ENCODE measurements around the gene SSH2. TPM values are rescaled to one million over a fixed set of nuclear protein-coding genes. Genes with fewer than 3 reads are reported as not detected.
A peak's percentile ranks its signal among the peaks of the same experiment; 100 is the strongest.

The SSH2 gene
- polyA plus RNA-seq, 1 experiment = 24.1 TPM

GRCh38 chr17:29807520-29808361, 122.3 kb downstream of the SSH2 start:
- peak; percentile 42 for DNase-seq (ENCODE audit: low read depth, low spot score)
- POLR2A ChIA-PET = interaction anchor here (0.7 to 2.1 kb wide), 3 partner anchors 47 to 123 kb away, joined by 6 to 27 read pairs (median 8); partner anchors contain the start of gene SSH2
- peak overlapping the region; percentile 54 for H3K27ac ChIP-seq (ENCODE audit: low read depth, low read length)

DNA sequence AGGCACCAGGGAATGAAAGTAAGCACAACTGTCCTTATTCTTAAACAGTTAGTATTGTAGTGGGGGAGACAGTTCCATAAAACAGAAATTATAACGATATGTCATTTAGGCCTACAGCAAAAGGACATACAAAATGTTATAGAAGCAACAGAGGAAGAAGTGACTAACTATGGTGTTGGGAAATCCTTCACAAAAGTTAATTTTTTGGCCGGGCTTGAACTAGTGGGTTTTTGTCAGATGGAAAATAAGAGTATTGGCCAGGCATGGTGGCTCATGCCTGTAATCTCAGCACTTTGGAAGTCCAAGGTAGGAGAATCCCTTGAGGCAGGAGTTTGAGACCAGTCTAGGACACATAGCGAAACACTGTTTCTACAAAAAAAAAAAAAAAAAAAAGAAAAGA, 127.8 kb downstream of the SSH2 start:
- CTCF ChIA-PET = interaction anchor here (0.5 to 11.4 kb wide), 2 partner anchors 128 to 225 kb away, joined by 3 to 331 read pairs; partner anchors contain the start of gene SSH2
- DNase-seq (ENCODE audit: low read depth, low spot score) = no peak
- TF ChIP-seq, protein P1, sequence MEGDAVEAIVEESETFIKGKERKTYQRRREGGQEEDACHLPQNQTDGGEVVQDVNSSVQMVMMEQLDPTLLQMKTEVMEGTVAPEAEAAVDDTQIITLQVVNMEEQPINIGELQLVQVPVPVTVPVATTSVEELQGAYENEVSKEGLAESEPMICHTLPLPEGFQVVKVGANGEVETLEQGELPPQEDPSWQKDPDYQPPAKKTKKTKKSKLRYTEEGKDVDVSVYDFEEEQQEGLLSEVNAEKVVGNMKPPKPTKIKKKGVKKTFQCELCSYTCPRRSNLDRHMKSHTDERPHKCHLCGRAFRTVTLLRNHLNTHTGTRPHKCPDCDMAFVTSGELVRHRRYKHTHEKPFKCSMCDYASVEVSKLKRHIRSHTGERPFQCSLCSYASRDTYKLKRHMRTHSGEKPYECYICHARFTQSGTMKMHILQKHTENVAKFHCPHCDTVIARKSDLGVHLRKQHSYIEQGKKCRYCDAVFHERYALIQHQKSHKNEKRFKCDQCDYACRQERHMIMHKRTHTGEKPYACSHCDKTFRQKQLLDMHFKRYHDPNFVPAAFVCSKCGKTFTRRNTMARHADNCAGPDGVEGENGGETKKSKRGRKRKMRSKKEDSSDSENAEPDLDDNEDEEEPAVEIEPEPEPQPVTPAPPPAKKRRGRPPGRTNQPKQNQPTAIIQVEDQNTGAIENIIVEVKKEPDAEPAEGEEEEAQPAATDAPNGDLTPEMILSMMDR (IDR thresholded peaks at IDR 0.05; ENCODE audit: low read depth, low read length) = no peak

More at GRCh38 chr17:29807520-29808361, 122.3 kb downstream of the SSH2 start:
- Histone ChIP-seq H3K27me3 (ENCODE audit: control insufficient read depth, insufficient read depth, low read length) (no peaks in the 10 kb centered on the region), H3K4me3 (ENCODE audit: low read depth, low read length) (no peak overlapping the region), H3K9me3 (ENCODE audit: control insufficient read depth, insufficient read depth, low read length) (no peaks in the 10 kb centered on the region)
- CTCF ChIA-PET = interaction anchor here (0.5 to 11.4 kb wide), 60 partner anchors 8 to 691 kb away, joined by 3 to 331 read pairs (median 5); partner anchors contain the start of gene SSH2
- TF ChIP-seq, protein P1 (IDR thresholded peaks at IDR 0.05; ENCODE audit: low read depth, low read length) = peak; percentile 74

GRCh38 chr17:29800457-29800856, 129.6 kb downstream of the SSH2 start:
- Histone ChIP-seq H3K4me3 (ENCODE audit: low read depth, low read length) (no peak overlapping the region), H3K27me3 (ENCODE audit: control insufficient read depth, insufficient read depth, low read length) (no peaks in the 10 kb centered on the region), H3K9me3 (ENCODE audit: control insufficient read depth, insufficient read depth, low read length) (no peaks in the 10 kb centered on the region), H3K27ac (ENCODE audit: low read depth, low read length) (no peak overlapping the region)
- TF ChIP-seq, protein P1 (IDR thresholded peaks at IDR 0.05; ENCODE audit: low read depth, low read length) = no peak
- CTCF ChIA-PET = interaction anchor here (0.6 to 1.5 kb wide), 4 partner anchors 21 to 293 kb away, joined by 3 to 20 read pairs (median 4); no protein-coding TSS in a partner anchor
- POLR2A ChIA-PET = no interaction called here
- no peak for DNase-seq (ENCODE audit: low read depth, low spot score)

More for the DNA sequence above, 127.8 kb downstream of the SSH2 start:
- Histone ChIP-seq H3K4me3 (ENCODE audit: low read depth, low read length) (no peak overlapping the region), H3K27me3 (ENCODE audit: control insufficient read depth, insufficient read depth, low read length) (no peaks in the 10 kb centered on the region), H3K27ac (ENCODE audit: low read depth, low read length) (no peak overlapping the region), H3K9me3 (ENCODE audit: control insufficient read depth, insufficient read depth, low read length) (no peaks in the 10 kb centered on the region)
- POLR2A ChIA-PET = no interaction called here

DNA sequence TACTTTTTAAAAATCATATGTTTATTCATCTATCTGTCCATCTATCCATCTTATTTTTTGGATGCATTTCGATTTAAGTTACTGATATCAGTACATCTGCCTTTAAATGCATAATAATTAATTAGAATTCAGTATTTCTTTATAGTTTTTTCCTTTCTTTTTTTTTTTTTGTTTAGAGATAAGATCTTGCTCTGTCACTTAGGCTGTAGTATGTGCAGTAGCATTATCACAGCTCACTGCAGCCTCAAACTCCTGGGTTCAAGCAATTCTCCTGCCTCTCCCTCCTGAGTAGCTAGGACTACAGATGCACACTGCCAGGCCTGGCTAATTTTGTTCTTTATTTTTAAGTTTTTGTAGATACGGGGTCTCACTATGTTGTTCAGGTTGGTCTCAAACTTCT, 133.4 kb downstream of the SSH2 start:
- TF ChIP-seq, protein P1 (IDR thresholded peaks at IDR 0.05; ENCODE audit: low read depth, low read length) = no peak
- CTCF ChIA-PET = no interaction called here
- no peak for DNase-seq (ENCODE audit: low read depth, low spot score)
- POLR2A ChIA-PET = no interaction called here
- Histone ChIP-seq H3K9me3 (ENCODE audit: control insufficient read depth, insufficient read depth, low read length) (no peaks in the 10 kb centered on the region), H3K27ac (ENCODE audit: low read depth, low read length) (no peak overlapping the region), H3K4me3 (ENCODE audit: low read depth, low read length) (no peak overlapping the region), H3K27me3 (ENCODE audit: control insufficient read depth, insufficient read depth, low read length) (no peaks in the 10 kb centered on the region)

DNA sequence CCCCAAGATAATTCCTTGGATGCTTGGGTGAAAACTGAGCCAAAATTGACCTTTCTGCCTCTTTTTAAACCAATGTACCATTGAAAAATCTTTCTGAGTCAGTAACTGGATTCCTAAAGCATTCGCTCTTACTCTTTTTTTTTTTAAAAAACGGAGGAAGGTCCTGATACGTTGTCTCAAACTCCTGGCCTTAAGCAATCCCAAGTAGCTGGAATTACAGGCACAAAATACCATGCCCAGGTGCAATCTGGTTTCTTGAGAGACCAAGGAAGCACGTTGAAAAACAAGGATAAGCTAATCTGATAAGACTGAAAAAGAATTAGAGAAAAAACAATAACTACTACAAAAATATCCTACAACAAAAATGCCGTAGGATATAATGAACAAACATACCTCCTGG, 136.5 kb downstream of the SSH2 start:
- CTCF ChIA-PET = interaction anchor here (2.7 kb wide), 1 partner anchor 14 kb away, joined by 20 read pairs; no protein-coding TSS in a partner anchor
- POLR2A ChIA-PET = no interaction called here
- no peak overlapping the region for H3K27ac ChIP-seq (ENCODE audit: low read depth, low read length)
- TF ChIP-seq, protein P1 (IDR thresholded peaks at IDR 0.05; ENCODE audit: low read depth, low read length) = no peak
- H3K4me3 ChIP-seq (ENCODE audit: low read depth, low read length) = no peak overlapping the region
- no peaks in the 10 kb centered on the region for H3K9me3 ChIP-seq (ENCODE audit: control insufficient read depth, insufficient read depth, low read length)
- no peak for DNase-seq (ENCODE audit: low read depth, low spot score)
- no peaks in the 10 kb centered on the region for H3K27me3 ChIP-seq (ENCODE audit: control insufficient read depth, insufficient read depth, low read length)

All from AG04450 (cell line).